ENCODE data around the gene SLC6A8.
"Not testable (repeated sequence)": the region's sequence is repeated elsewhere in the genome, so short reads cannot be mapped to it uniquely, and the experiment has no call there.

Gene SLC6A8

DNA sequence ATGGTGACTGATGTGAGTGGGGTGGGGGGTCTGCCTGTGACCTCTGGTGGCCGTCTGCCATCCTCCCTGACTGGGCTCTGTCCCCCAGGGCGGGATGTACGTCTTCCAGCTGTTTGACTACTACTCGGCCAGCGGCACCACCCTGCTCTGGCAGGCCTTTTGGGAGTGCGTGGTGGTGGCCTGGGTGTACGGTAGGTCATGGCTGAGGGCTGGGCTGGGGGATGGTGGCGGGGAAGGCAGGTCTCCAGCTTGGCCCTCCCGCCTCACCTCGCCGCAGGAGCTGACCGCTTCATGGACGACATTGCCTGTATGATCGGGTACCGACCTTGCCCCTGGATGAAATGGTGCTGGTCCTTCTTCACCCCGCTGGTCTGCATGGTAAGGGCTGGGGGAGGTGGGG, 6.5 kb downstream of the SLC6A8 start:
- not testable (repeated sequence) for DNase-seq

DNA sequence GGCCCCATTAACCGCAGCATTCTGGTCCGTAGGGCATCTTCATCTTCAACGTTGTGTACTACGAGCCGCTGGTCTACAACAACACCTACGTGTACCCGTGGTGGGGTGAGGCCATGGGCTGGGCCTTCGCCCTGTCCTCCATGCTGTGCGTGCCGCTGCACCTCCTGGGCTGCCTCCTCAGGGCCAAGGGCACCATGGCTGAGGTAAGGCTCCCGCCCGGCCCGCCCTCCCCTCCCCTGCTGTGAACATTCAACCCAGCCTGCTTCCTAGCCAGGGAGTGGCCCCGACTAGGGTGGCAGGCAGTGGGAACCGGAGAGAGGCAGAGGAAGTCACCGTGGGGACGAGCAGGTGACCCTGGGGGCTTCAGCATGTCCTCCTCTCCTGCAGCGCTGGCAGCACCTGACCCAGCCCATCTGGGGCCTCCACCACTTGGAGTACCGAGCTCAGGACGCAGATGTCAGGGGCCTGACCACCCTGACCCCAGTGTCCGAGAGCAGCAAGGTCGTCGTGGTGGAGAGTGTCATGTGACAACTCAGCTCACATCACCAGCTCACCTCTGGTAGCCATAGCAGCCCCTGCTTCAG, 7.1 kb downstream of the SLC6A8 start:
- no peak for DNase-seq

DNA sequence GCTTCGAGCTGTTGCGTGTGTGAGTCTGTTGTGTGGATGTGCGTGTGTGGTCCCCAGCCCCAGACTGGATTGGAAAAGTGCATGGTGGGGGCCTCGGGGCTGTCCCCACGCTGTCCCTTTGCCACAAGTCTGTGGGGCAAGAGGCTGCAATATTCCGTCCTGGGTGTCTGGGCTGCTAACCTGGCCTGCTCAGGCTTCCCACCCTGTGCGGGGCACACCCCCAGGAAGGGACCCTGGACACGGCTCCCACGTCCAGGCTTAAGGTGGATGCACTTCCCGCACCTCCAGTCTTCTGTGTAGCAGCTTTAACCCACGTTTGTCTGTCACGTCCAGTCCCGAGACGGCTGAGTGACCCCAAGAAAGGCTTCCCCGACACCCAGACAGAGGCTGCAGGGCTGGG, 8.4 kb downstream of the SLC6A8 start:
- no peak for DNase-seq

DNA sequence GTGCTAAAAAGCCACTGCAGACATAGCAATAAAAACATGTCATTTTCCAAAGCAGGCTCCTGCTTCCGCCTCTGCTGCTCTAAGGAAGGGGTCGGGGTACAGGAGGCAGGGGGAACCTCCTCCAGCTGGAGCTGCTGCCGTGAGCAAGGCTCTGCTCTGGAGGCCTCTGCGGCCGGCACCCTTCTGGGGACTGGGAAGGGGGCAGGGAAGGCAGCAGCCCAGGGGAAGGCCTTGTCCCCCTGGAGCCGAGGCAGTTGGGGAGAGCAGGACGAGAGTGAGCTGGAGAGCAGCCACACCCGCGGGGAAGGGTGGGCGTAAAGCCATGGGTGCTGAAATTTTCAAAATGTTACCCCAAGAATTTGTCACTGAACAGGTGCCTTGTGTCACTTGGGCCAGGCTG, 8.8 kb downstream of the SLC6A8 start:
- not testable (repeated sequence) for DNase-seq

DNA sequence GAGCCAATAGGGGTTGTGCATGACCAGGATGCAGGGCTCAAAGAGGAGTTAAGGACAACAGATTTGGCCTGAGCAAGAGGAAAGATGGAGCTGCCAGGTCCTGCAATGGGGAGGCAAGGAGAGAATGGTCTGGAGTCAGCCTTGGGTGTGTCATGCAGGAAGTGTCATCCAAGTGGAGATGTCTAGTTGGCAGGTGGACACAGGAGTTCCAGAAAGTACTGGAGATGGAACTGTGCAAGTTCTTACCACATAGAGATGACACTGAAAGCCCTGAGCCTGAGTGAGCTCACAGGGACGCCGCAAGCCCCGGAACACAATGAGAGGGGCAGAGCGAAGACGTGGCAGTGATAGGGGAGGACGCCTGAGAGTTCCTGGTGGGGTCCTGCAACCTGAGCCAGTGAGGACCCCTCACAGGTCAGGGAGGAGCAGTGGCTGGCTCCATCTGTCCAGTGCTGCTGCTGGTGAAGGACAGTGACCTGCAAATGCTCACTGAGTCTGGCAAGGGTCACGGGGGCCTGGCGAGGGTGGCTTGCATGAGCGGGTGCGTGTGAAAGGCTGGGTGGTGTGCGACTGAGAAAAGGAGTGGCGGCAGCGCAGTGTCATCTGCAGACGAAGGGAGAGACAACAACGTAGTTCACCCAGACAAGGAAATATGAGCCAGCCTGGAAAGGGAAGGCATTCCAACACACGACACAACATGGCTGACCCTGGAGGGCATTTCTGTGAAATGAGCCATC, 9.4 kb downstream of the SLC6A8 start:
- not testable (repeated sequence) for DNase-seq

DNA sequence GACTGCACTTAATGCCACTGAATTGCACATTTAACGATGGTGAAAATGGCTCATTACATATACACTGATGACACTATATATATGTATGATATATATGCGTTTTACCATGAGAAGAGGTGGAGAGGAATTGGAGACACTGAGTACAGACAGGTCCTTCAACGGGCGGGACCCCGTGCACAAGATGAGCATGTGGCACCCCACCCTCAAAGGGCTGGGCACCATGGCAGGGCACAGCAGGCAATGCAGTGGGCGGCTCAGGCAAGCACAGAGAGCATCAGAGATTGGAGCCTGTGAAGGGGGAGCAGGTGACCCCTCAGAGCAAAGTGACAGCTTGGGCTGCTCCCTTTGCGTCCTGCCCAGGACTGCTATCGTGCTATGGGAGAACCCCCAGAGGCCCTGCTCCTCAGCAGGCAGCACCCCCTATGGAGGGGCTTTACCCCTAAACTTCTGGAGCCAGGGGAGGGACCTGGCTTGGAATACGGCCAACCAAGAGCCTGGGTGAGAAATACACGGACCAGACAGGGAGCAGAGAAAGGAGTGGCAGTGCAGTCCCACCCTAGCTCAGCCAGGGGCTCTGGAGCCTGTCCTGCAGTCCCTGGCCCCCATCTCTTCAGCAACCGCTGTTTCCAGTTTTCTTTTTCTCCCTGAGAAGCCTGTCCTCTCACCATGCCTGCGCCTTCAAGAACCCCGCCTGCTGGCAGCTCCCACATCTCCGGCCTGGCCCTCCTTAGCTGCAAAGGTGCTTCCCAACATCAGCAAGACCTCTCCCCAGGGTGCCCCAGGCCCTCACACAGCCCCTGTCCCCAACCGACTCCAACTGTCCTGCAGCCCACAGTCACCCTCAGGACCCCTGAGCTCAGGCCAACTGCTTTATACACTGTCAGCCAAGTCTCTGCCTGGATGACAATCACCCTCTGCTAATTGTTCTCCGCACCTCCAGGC, 10.5 kb downstream of the SLC6A8 start:
- DNase-seq = no peak

DNA sequence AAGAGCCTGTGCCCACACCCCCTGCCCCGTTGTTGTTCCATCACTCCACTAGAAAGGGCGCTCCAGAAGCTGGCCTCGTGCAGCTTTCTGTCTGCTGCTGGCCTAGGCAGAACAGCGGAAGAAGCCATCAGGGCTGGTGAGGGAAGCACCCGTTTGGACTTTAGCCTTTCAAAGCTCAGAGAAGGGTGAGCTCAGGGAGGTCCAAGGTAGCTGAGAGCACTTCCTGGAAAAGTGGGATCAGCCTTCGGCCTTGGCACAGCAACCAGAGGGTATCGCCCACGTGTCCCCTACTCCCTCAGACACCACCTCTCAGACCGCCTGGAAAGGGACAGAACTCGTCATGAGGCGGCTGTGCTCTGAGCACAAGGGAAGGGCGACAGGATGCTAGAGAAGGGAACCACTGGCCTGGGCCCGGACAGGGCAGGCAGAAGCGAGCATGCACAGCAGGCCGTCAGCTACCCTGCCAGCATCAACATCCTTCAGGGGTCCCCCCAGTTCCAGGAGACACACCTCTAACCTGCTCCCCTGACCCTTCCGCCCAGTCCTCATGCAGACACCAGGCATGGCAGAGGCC, 11.6 kb downstream of the SLC6A8 start:
- DNase-seq = not testable (repeated sequence)

DNA sequence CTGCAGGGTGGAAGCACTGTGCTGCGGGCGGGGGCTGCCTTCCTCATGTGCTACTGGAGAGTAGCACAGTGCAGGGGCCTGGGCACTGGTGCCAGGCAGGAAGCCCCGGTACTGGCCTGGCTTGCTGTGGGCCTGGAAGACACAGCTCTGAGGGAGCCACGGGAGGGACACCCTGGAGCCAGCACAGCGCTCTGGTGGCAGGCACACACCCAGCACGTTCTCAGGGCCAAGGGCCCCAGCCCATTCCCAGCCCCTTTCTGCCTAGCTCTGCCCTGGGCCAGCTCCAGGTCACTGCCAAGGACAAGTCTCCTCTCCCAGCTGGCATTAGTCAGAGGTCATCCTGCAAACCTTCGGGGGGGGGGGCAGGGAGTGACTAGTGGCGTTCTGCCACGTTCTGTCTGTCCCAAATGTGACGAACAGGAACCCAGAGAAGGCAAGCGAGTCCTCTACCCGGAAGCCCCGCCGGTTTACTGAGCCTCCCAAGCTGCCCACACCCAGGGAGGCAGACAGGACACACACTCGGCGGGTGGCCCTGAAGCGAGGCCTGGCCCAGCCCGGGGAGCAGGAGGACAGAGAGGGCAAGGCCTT, 12.2 kb downstream of the SLC6A8 start:
- DNase-seq = not testable (repeated sequence)

DNA sequence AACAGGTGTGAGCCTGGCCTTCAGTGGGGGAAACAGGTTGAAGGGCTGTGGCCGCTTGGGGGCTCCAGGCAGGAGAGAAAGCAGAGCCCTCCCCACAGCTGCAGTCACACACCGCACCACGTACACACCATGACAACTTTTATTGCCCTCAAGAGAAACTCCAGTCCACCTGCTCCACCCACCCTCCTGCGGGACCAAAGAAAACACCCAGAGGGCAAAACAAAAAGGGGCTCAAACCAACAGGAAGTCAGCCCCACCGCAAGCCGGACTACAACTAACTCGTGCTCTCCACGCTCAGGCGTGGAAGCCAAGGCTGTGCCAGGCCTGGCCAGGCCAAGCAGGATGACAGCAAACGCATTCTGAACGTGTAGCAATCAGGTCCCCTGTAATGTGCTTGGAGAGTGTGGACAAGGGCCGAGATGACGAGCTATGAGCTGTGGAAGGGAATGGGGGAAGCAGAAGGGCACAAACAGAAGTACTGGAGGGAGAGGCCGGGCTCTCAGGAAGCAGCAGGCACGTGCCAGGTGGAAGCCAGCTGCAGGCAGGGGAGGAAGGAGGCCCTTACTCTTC, 12.7 kb downstream of the SLC6A8 start:
- DNase-seq = no peak

DNA sequence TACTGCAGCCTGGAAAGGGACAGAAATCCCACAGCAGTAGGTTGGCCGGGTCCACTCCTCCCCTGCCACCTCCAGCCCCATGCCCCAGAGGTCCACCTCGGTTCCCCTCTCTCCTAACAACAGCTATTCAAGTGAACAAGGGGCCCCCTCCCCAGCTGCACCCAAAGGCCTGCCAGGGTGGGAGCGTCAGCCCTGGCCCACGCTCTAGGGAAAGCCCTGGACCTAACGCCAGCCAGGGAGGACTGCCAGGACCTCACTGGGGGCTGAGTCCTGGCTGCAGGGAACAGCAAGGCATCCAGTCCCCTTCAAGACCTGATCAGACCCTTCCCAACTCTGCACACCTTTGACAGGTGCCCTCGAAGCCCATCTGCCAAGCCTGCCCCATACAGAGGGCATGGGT, 13.2 kb downstream of the SLC6A8 start:
- no peak for DNase-seq

DNA sequence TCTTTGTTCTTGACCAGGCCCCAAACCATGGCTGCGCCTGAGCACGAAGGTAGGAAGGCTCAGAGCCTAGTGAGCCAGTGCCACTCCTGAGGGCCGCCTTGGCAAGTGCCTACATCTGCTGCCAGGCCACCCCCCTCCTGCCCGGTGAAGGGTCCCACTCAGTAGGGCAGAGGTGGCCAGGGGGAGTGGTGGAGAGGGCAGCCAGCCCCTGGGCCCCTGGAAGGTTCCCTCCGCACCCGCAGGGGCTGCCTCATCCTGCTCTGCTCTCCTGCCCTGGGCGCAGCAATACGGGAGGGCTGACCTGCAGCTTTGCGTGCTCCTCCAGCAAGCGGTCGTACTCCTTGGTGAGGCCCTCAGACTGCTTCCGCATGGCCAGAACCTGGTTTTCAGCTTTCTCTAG, 14.0 kb downstream of the SLC6A8 start:
- no peak for DNase-seq

DNA sequence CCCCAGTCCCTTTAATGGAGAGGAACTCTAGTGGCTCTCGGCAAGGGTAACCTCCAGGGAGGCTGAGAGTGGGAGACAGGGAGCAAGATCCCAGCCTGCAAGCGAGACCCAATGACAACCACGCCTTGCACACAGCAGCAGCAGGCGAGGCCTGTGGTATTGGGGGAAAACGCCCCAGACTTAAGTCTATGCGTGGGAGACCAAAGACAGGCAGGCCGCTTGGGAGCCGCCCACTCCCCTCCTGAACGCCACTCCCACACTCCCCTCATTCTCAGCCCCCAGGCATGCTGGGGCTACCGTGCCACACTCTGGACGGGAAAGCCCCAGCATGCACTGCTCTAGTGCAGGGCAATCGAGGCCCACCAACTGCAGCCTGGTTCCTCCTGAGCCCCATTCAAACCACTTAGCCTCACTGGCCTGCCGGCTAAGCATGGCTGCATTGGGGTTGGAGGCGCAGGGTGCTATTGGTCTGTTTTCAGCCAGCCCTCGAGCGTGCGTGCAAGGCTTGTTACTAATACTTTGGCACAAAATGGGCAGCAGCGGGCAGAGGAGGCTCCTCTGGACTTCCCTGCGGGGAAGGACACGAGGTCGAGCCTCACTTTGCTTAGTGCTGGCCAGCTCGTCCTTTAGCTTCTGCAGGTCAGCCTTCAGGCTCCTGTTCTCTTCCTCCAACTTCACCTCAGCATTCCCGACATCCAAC, 14.8 kb downstream of the SLC6A8 start:
- no peak for DNase-seq

DNA sequence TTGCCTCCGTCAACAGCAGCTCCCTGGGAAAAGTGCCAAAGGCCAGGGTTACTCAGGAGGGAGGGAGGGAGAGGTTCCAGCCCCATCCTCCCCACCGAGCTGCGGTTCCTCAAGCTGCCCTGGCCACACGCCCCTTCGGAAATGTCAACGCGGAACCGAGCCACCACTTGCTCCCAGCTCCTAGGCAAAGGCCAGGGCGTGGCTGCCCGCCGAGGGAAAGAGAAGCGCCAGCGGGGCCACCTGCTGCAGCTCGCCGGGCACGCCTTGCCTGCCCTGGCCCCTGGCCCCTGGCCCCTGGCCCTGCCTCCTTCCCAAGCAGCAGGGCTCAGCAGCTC, 15.3 kb downstream of the SLC6A8 start:
- no peak for DNase-seq

DNA sequence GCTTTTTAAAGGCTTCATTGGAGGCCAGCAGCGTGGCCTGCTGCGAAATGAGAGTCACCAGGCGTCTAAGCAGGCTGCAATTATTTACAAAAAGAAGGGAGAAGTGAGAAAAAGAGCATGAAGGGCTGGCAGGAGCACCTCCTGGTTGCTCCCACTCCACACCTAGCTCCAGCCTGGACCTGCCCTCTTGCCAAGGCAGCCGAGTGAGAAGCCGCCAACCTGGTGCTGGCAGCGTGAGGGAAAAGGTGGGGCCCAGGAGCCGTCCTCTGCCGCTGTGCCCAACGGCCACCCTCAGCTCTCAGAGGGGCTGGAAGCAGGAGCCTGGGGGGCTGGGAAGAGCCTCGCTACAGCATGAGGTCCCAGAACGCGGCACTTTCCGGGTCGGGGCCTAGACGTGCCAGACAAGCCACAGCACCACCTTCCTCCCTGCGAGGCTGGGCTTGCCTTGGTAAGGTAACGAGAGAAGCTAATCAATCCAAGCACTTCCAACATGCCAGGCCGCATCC, 16.3 kb downstream of the SLC6A8 start:
- no peak for DNase-seq

DNA sequence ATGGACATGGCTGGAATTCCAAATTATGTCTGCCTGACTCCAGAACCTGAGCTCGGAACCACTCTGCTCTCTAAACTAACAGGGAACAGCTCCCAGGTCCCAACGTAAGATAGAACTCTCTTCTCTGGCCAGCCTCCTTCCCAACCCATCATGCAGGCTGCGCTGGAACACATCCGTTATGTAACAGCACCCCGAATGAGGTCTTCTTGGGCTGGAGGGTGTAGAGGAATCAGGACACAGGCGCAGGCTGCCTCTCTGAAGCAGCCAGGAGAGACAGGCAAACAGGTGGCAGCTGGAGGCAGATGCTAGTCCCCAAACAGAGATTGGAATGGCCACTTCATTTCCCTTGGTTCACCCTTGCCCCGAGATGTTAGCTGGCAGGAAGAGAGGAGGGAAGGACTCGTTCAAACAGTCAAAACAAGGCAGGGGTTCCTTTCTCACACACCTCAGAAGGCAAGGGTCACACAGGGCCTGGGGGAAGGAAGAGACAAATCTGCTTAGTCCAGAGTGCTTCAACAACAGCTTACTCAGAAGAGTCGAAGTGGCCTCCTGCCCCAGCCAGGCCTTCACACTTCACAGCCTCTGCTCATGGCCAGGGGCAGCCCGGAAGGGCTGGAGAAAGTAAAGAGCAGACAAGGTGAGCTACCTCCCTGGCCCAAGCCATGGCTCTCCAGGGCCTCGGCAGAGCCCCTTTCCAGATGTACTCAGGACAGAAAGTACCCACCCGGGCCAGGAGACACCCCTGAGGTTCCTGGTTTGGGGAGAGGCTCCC, 17.1 kb downstream of the SLC6A8 start:
- DNase-seq = not testable (repeated sequence)

DNA sequence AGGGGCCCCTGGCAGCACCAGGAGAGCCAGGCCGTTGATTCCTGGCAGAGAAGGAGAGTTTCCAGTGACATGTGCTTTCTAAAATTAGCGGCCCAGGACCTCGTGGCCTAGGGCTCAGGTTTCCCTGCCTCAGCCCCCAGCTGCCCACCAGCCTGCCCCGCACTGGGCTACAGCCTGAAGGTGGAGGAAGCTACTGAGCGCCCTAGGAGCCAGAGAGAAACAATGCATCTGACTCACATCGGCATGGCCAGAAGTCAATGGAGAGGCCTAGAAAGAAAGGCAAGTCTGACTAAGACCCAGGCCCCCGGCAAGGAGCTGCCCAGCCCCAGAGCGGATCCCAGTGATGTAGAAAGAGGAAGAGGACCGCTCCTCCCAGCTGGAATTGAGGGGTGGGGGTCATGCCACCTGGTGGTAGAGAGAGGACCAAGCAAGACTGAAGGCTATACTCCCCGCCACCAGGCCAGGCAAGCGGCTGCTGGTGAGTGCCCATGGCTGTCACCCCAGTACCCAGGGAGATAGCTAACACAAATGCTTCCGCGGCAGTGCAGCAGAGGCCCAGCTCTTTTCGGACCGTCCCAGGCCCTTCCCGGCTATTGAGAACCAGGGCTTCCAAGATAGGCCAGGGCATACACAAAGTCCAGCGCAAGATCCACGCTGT, 17.8 kb downstream of the SLC6A8 start:
- not testable (repeated sequence) for DNase-seq

DNA sequence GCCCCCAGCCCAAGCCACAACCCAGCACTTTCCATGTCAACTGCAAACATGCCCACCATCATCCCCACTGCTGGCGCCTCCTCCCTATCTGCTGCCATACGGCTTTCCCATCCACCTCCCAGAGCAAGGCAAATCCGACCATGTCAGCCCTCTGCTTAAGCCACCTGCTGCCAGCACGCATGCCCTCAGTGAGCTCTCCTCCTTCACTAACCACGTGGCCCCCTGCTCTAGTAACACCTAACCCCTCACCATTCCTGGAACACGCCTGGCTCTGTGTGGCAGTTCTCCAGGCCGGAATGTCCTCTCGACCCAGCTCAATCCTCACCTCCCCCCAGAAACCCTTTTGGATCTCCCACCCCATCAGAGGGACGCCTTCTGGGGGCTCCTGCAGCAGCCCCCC, 19.1 kb downstream of the SLC6A8 start:
- no peak for DNase-seq

DNA sequence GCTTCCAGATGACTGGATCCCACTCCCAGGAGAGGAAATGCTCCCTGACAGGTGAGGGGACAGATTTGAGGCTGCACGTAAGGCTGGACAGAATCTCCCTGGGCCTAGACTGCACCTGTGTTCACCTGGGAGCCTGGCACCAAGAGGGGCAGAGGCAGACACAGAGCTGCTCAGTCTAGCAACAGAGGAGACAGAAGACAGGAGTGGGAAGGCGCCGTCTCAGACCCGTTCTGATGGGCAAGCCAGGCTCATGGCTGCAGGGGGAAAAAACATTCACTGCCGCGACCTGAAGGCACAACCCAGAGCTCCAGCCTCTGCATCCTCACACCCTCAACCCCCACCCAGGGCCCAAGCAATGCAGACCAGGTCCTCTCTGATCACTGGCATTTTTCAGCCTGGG, 19.7 kb downstream of the SLC6A8 start:
- no peak for DNase-seq

DNA sequence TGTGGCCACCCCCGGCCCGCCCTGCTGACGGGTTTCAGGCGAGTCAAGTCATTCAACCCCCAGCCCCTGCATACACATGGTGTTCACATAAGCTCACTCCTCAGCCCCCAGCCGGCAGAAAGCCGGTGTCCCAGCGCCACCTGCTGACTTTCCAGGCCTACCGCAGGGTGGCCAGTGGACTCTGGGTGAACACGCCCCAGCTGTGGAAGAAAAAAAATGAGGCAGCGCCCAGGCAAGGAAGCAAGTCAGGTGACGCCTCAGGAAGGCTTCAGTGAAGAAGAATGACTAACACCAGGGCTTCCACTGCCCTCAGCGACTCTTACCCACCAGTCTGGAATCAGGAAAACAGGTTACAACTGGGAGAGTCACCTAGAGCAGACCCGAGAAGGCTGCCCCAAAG, 20.7 kb downstream of the SLC6A8 start:
- DNase-seq = peak; percentile 29

Data from NCI-H1436 (cell line).